Measurements from ENCODE around the gene IRF2BPL. TPM values are rescaled to one million over a fixed set of nuclear protein-coding genes. Genes with fewer than 3 reads are reported as not detected.

IRF2BPL gene
- total RNA-seq, 1 donor from 2014 or later = 4.8 TPM

DNA sequence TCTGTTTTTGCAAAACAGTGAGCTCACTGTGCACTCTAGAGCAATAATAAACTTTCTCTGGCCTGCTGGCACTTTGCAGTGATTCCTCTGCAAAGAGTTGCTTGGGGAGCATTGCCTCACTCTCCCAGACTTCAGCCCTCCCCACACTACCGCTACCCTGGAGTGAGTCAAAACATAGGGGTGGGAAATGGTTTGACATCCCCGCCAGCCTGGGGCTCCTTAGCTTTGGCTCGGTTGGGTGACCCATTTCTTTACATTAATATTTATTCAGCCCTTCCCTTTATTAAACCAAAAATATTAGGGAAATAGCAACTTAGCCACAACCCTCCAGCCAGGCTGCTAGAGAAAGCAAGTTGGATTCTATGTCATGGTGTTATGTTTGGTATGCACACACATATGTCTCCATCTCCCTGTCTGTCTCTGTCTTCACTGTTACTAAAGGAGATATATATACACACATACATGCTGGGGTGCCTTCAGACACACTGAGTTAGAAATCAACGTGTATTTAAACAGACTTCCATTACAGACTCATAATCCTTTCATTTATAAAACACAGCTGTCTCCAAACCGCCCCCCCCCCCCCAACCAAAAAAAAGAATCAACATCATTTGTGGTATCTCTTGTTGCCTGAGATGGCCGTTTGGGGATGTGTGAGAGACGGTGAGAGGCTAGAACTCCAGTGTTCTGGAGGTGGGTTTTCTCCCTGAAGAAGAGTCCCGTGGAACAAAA, 3.4 kb upstream of the IRF2BPL start:
- H3K4me1 Mint-ChIP-seq = peaks cover 70% of the 10 kb centered on the region
- H3K4me3 ChIP-seq = no peak overlapping the region
- peak overlapping the region; percentile 77 for H3K4me3 Mint-ChIP-seq
- H3F3A ChIP-seq (ENCODE audit: low read depth) = peaks cover 48% of the 10 kb centered on the region
- H3K4me2 ChIP-seq = peak overlapping the region; percentile 81
- peaks cover 9% of the 10 kb centered on the region for H3K27me3 Mint-ChIP-seq (ENCODE audit: insufficient read depth, low read depth)
- no peaks in the 10 kb centered on the region for H3K36me3 Mint-ChIP-seq
- no peaks in the 10 kb centered on the region for H3K36me3 ChIP-seq
- peaks cover 6% of the 10 kb centered on the region for H3K79me2 ChIP-seq (ENCODE audit: low read depth)
- H3K4me1 ChIP-seq = peaks cover 19% of the 10 kb centered on the region
- peaks cover 49% of the 10 kb centered on the region for H3K27me3 ChIP-seq
- H4K20me1 ChIP-seq (ENCODE audit: low read depth) = peaks cover 1% of the 10 kb centered on the region
- TF ChIP-seq EZH2 (IDR thresholded peaks at IDR 0.05) = no peak
- TF ChIP-seq, protein P1, sequence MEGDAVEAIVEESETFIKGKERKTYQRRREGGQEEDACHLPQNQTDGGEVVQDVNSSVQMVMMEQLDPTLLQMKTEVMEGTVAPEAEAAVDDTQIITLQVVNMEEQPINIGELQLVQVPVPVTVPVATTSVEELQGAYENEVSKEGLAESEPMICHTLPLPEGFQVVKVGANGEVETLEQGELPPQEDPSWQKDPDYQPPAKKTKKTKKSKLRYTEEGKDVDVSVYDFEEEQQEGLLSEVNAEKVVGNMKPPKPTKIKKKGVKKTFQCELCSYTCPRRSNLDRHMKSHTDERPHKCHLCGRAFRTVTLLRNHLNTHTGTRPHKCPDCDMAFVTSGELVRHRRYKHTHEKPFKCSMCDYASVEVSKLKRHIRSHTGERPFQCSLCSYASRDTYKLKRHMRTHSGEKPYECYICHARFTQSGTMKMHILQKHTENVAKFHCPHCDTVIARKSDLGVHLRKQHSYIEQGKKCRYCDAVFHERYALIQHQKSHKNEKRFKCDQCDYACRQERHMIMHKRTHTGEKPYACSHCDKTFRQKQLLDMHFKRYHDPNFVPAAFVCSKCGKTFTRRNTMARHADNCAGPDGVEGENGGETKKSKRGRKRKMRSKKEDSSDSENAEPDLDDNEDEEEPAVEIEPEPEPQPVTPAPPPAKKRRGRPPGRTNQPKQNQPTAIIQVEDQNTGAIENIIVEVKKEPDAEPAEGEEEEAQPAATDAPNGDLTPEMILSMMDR (IDR thresholded peaks at IDR 0.05) = no peak
- no peak for TF ChIP-seq EZH2phosphoT487 (IDR thresholded peaks at IDR 0.05)
- DNase-seq (ENCODE audit: low spot score) = no peak
- no peak overlapping the region for H2AFZ ChIP-seq (replicated peaks)
- H3K27ac ChIP-seq = no peak overlapping the region
- no peaks in the 10 kb centered on the region for H3K9me3 ChIP-seq (ENCODE audit: low read depth)
- no peaks in the 10 kb centered on the region for H3K9me3 Mint-ChIP-seq
- peak overlapping the region; percentile 97 for H3K27ac Mint-ChIP-seq
- no peak overlapping the region for H3K9ac ChIP-seq

GRCh38 chr14:77027538-77028383, 747 bp downstream of the IRF2BPL start:
- H3K4me1 ChIP-seq = peaks cover 52% of the 10 kb centered on the region
- peak overlapping the region; percentile 63 for H3K4me3 ChIP-seq
- H3K27me3 ChIP-seq = peaks cover 42% of the 10 kb centered on the region
- peaks cover 26% of the 10 kb centered on the region for H3K79me2 ChIP-seq (ENCODE audit: low read depth)
- H3K9me3 ChIP-seq (ENCODE audit: low read depth) = no peaks in the 10 kb centered on the region
- H2AFZ ChIP-seq (replicated peaks) = no peak overlapping the region
- H3K27ac Mint-ChIP-seq = no peak overlapping the region
- H3K9ac ChIP-seq = no peak overlapping the region
- no peak overlapping the region for H3K27ac ChIP-seq
- peaks cover 6% of the 10 kb centered on the region for H3K27me3 Mint-ChIP-seq (ENCODE audit: insufficient read depth, low read depth)
- TF ChIP-seq EZH2phosphoT487 (IDR thresholded peaks at IDR 0.05) (peak; percentile 37), EZH2 (IDR thresholded peaks at IDR 0.05) (peak; percentile 22)
- TF ChIP-seq, protein P1 (IDR thresholded peaks at IDR 0.05) = no peak
- H3K36me3 ChIP-seq = no peaks in the 10 kb centered on the region
- peaks cover 26% of the 10 kb centered on the region for H4K20me1 ChIP-seq (ENCODE audit: low read depth)
- peak overlapping the region; percentile 95 for H3K4me2 ChIP-seq
- H3K36me3 Mint-ChIP-seq = peaks cover 2% of the 10 kb centered on the region
- peaks cover 46% of the 10 kb centered on the region for H3F3A ChIP-seq (ENCODE audit: low read depth)
- peaks cover 65% of the 10 kb centered on the region for H3K4me1 Mint-ChIP-seq
- H3K9me3 Mint-ChIP-seq = no peaks in the 10 kb centered on the region
- peak; percentile 36 for DNase-seq (ENCODE audit: low spot score)
- peak overlapping the region; percentile 83 for H3K4me3 Mint-ChIP-seq

DNA sequence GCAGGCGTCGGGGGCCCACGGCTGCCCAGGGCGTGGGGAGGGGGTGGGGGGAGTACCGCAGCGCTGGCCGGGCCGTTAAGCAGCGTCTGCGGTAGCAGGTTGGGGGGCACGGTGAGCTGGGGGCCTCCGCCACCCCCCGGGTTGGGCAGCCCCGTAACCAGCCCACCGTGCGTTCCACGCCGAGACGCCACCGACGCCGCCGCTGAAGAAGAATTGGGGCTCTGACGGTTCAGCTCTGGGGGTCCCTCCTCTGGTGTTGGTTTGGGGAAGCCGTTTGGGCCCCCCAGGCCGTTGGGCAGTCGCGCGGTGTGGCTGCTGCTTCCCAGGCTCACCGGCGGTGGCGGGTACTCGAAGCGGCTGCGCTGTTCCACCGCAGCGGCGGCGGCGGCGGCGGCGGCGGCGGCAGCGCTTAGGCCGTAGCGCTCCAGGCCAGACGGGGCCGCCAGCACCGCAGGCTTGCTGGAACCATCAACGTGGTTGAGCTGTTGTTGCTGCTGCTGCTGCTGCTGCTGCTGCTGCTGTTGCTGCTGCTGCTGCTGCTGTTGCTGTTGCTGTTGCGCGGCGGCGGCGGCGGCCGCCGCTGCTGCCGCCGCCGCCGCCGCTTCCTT, 1.5 kb downstream of the IRF2BPL start:
- H3K36me3 Mint-ChIP-seq = peaks cover 2% of the 10 kb centered on the region
- H3K36me3 ChIP-seq = no peaks in the 10 kb centered on the region
- H3K4me1 ChIP-seq = peaks cover 52% of the 10 kb centered on the region
- no peak overlapping the region for H2AFZ ChIP-seq (replicated peaks)
- no peaks in the 10 kb centered on the region for H3K9me3 Mint-ChIP-seq
- H3K27ac ChIP-seq = no peak overlapping the region
- peak; percentile 65 for TF ChIP-seq EZH2phosphoT487 (IDR thresholded peaks at IDR 0.05)
- TF ChIP-seq EZH2 (IDR thresholded peaks at IDR 0.05) = peak; percentile 63
- TF ChIP-seq, protein P1 (IDR thresholded peaks at IDR 0.05) = no peak
- peaks cover 39% of the 10 kb centered on the region for H3K27me3 ChIP-seq
- peaks cover 45% of the 10 kb centered on the region for H3F3A ChIP-seq (ENCODE audit: low read depth)
- H3K4me3 ChIP-seq = peak overlapping the region; percentile 63
- H3K9ac ChIP-seq = no peak overlapping the region
- H3K9me3 ChIP-seq (ENCODE audit: low read depth) = no peaks in the 10 kb centered on the region
- H3K27ac Mint-ChIP-seq = no peak overlapping the region
- peaks cover 6% of the 10 kb centered on the region for H3K27me3 Mint-ChIP-seq (ENCODE audit: insufficient read depth, low read depth)
- H3K4me3 Mint-ChIP-seq = peak overlapping the region; percentile 90
- peak overlapping the region; percentile 95 for H3K4me2 ChIP-seq
- H4K20me1 ChIP-seq (ENCODE audit: low read depth) = peaks cover 26% of the 10 kb centered on the region
- H3K4me1 Mint-ChIP-seq = peaks cover 64% of the 10 kb centered on the region
- DNase-seq (ENCODE audit: low spot score) = peak; percentile 88
- H3K79me2 ChIP-seq (ENCODE audit: low read depth) = peaks cover 26% of the 10 kb centered on the region
